ENCODE data around the gene TRPM8.

The TRPM8 gene

GRCh38 chr2:234005126-234005525 lies 88.0 kb downstream of the TRPM8 start:
- no peak overlapping the region for H3K4me3 ChIP-seq (ENCODE audit: low read depth in 1 of 2, low read length in 2 of 2)
- H3K27me3 ChIP-seq (ENCODE audit: low read depth, low read length), result no peaks in the 10 kb centered on the region
- no peaks in the 10 kb centered on the region for H3K36me3 ChIP-seq (ENCODE audit: control insufficient read depth in 1 of 2, insufficient read depth in 2 of 2, low read length in 2 of 2)
- H3K27ac ChIP-seq (ENCODE audit: low read length), result no peak overlapping the region
- no peaks in the 10 kb centered on the region for H3K9me3 ChIP-seq (ENCODE audit: control insufficient read depth in 1 of 2, low read length in 2 of 2)
- H3K4me1 ChIP-seq (ENCODE audit: control insufficient read depth in 1 of 2, insufficient read depth in 2 of 2, low read length in 2 of 2), result no peaks in the 10 kb centered on the region

DNA sequence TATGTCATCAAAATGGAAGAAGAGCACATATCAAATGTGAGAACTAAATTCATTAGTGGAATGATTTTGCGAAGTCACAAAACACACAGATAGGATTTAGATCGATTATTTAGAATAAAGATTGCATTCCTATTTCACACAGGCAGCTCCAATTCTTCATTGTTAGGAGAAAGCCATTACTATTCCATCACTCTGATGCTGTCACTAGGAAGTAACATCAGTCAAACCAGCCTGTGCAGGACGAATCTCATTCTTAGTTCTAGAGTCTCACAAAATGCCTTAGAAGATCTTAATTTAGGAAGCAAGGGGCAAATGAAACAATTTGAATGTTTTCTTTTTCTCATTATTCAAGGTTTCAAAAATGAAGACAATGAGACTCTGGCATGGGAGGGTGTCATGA lies 89.3 kb downstream of the TRPM8 start:
- no peaks in the 10 kb centered on the region for H3K36me3 ChIP-seq (ENCODE audit: control insufficient read depth in 1 of 2, insufficient read depth in 2 of 2, low read length in 2 of 2)
- no peaks in the 10 kb centered on the region for H3K4me1 ChIP-seq (ENCODE audit: control insufficient read depth in 1 of 2, insufficient read depth in 2 of 2, low read length in 2 of 2)
- no peaks in the 10 kb centered on the region for H3K27me3 ChIP-seq (ENCODE audit: low read depth, low read length)

DNA sequence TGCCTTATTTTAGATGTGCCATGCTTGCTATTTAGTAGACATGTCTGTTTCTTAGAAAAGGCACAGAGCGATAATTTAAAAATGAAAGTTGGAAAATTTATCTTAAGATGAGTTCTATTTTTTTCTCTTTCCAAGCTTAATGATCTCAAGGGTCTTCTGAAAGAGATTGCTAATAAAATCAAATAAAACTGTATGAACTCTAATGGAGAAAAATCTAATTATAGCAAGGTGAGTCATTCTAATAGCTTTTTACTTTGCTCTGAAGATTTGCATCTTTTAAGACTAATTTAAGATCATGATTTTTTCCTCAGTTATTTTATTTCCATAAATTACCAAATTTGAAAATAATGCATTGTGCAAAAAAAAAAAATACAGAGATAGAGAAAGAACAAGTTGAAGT lies 97.3 kb downstream of the TRPM8 start:
- Histone ChIP-seq H3K4me1 (ENCODE audit: control insufficient read depth in 1 of 2, insufficient read depth in 2 of 2, low read length in 2 of 2) (no peaks in the 10 kb centered on the region), H3K27ac (ENCODE audit: low read length) (no peak overlapping the region)

More for the DNA sequence above, 89.3 kb downstream of the TRPM8 start:
- H3K9me3 ChIP-seq (ENCODE audit: control insufficient read depth in 1 of 2, low read length in 2 of 2), result peaks cover 0 to 3% of the 10 kb centered on the region in 2 donors
- H3K4me3 ChIP-seq (ENCODE audit: low read depth in 1 of 2, low read length in 2 of 2), result no peak overlapping the region
- no peak overlapping the region for H3K27ac ChIP-seq (ENCODE audit: low read length)

DNA sequence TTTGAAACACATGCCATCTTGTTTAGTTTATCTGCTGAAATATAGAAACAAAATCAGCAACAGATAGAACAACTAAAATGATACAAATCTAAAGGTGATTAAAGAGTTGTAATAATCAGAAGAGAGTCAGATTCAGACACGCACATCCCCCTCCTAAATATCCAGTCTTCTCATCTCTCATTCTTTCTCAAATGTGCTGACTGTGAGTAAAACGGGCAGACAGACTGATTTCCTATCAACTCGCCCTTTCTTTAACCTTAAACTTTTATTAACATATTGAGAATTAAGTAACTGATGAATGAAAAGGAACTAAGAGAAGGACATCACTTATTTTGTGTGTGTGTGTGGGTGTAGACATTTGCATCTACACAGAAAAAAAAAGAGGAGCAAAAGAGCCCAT lies 98.7 kb downstream of the TRPM8 start:
- peaks cover 0 to 3% of the 10 kb centered on the region in 2 donors for H3K9me3 ChIP-seq (ENCODE audit: control insufficient read depth in 1 of 2, low read length in 2 of 2)
- no peaks in the 10 kb centered on the region for H3K36me3 ChIP-seq (ENCODE audit: control insufficient read depth in 1 of 2, insufficient read depth in 2 of 2, low read length in 2 of 2)
- H3K27me3 ChIP-seq (ENCODE audit: low read depth, low read length), result no peaks in the 10 kb centered on the region
- no peaks in the 10 kb centered on the region for H3K4me1 ChIP-seq (ENCODE audit: control insufficient read depth in 1 of 2, insufficient read depth in 2 of 2, low read length in 2 of 2)
- no peak overlapping the region for H3K4me3 ChIP-seq (ENCODE audit: low read depth in 1 of 2, low read length in 2 of 2)
- no peak overlapping the region for H3K27ac ChIP-seq (ENCODE audit: low read length)

More for the DNA sequence above, 97.3 kb downstream of the TRPM8 start:
- H3K36me3 ChIP-seq (ENCODE audit: control insufficient read depth in 1 of 2, insufficient read depth in 2 of 2, low read length in 2 of 2), result no peaks in the 10 kb centered on the region
- H3K4me3 ChIP-seq (ENCODE audit: low read depth in 1 of 2, low read length in 2 of 2), result no peak overlapping the region
- no peaks in the 10 kb centered on the region for H3K27me3 ChIP-seq (ENCODE audit: low read depth, low read length)
- H3K9me3 ChIP-seq (ENCODE audit: control insufficient read depth in 1 of 2, low read length in 2 of 2), result peaks cover 0 to 3% of the 10 kb centered on the region in 2 donors

DNA sequence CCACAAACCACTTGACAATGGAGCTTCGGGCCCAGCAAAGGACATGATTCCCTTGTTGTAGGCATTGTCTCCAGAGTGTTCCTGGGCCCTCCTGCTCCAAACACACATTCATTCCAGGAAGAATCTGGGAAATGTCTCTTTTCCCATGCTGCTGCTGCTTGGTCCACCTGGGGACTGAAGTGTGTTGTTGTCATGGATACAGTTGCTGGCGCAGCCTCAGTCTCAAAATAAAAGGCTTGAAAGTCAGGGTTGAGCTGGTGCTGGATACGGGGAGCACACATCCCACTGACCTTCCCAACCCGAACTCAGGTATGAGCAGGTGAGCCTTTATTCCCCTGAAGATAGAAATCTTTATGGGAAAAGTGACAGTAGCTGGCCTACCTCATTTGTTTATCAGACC lies 102.7 kb downstream of the TRPM8 start:
- Histone ChIP-seq H3K27me3 (ENCODE audit: low read depth, low read length) (no peaks in the 10 kb centered on the region), H3K4me1 (ENCODE audit: control insufficient read depth in 1 of 2, insufficient read depth in 2 of 2, low read length in 2 of 2) (no peaks in the 10 kb centered on the region), H3K27ac (ENCODE audit: low read length) (no peak overlapping the region), H3K36me3 (ENCODE audit: control insufficient read depth in 1 of 2, insufficient read depth in 2 of 2, low read length in 2 of 2) (no peaks in the 10 kb centered on the region), H3K9me3 (ENCODE audit: control insufficient read depth in 1 of 2, low read length in 2 of 2) (no peaks in the 10 kb centered on the region), H3K4me3 (ENCODE audit: low read depth in 1 of 2, low read length in 2 of 2) (no peak overlapping the region)

GRCh38 chr2:234020332-234020731 lies 103.2 kb downstream of the TRPM8 start:
- no peak overlapping the region for H3K4me3 ChIP-seq (ENCODE audit: low read depth in 1 of 2, low read length in 2 of 2)
- no peaks in the 10 kb centered on the region for H3K36me3 ChIP-seq (ENCODE audit: control insufficient read depth in 1 of 2, insufficient read depth in 2 of 2, low read length in 2 of 2)
- H3K27me3 ChIP-seq (ENCODE audit: low read depth, low read length), result no peaks in the 10 kb centered on the region

GRCh38 chr2:234022424-234022823 lies 105.3 kb downstream of the TRPM8 start:
- Histone ChIP-seq H3K27me3 (ENCODE audit: low read depth, low read length) (no peaks in the 10 kb centered on the region), H3K27ac (ENCODE audit: low read length) (no peak overlapping the region), H3K9me3 (ENCODE audit: control insufficient read depth in 1 of 2, low read length in 2 of 2) (no peaks in the 10 kb centered on the region), H3K4me1 (ENCODE audit: control insufficient read depth in 1 of 2, insufficient read depth in 2 of 2, low read length in 2 of 2) (peaks cover 0 to 6% of the 10 kb centered on the region in 2 donors), H3K4me3 (ENCODE audit: low read depth in 1 of 2, low read length in 2 of 2) (no peak overlapping the region), H3K36me3 (ENCODE audit: control insufficient read depth in 1 of 2, insufficient read depth in 2 of 2, low read length in 2 of 2) (no peaks in the 10 kb centered on the region)

More at GRCh38 chr2:234020332-234020731, 103.2 kb downstream of the TRPM8 start:
- H3K4me1 ChIP-seq (ENCODE audit: control insufficient read depth in 1 of 2, insufficient read depth in 2 of 2, low read length in 2 of 2), result no peaks in the 10 kb centered on the region
- no peaks in the 10 kb centered on the region for H3K9me3 ChIP-seq (ENCODE audit: control insufficient read depth in 1 of 2, low read length in 2 of 2)
- H3K27ac ChIP-seq (ENCODE audit: low read length), result no peak overlapping the region

DNA sequence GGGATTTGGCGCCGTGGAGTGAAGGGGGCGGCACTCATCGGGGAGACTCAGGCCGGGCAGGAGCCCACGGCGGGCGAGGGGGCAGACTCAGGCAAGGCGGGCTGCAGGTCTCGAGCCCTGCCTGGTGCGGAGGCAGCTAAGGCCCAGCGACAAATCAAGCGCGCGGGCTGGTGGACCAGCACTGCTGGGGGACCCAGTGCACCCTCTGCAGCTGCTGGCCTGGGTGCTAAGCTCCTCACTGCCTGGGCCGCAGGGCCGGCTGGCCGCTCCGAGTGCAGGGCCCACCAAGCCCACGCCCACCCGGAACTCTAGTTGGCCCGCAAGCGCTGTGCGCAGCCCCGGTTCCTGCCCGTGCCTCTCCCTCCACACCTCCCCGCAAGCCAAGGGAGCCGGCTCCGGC lies 107.1 kb downstream of the TRPM8 start:
- Histone ChIP-seq H3K4me3 (ENCODE audit: low read depth in 1 of 2, low read length in 2 of 2) (no peak overlapping the region), H3K36me3 (ENCODE audit: control insufficient read depth in 1 of 2, insufficient read depth in 2 of 2, low read length in 2 of 2) (no peaks in the 10 kb centered on the region), H3K4me1 (ENCODE audit: control insufficient read depth in 1 of 2, insufficient read depth in 2 of 2, low read length in 2 of 2) (peaks cover 0 to 6% of the 10 kb centered on the region in 2 donors), H3K27ac (ENCODE audit: low read length) (no peak overlapping the region), H3K9me3 (ENCODE audit: control insufficient read depth in 1 of 2, low read length in 2 of 2) (no peaks in the 10 kb centered on the region), H3K27me3 (ENCODE audit: low read depth, low read length) (no peaks in the 10 kb centered on the region)

DNA sequence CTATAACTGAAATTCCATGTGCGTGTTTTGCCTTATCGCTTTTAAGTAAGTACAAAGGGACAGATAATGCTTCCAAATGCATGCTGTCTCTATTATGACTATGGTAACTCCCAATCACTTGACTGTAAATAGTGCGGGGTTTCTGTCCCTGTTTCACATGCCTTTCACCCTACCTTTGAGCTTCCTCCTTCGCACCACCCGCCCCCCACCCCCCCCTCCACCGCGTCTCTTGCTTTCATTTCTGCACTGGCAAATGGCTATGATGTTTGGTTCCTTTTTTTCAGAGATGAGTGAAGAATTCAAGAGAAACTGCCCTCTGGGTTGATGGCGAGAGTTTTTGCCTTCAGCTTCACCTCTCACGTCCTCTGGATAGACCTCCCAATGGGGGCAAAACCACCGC lies 108.3 kb downstream of the TRPM8 start:
- Histone ChIP-seq H3K36me3 (ENCODE audit: control insufficient read depth in 1 of 2, insufficient read depth in 2 of 2, low read length in 2 of 2) (no peaks in the 10 kb centered on the region), H3K4me3 (ENCODE audit: low read depth in 1 of 2, low read length in 2 of 2) (peak overlapping the region; percentile 53 to 54), H3K4me1 (ENCODE audit: control insufficient read depth in 1 of 2, insufficient read depth in 2 of 2, low read length in 2 of 2) (peaks cover 0 to 6% of the 10 kb centered on the region in 2 donors), H3K9me3 (ENCODE audit: control insufficient read depth in 1 of 2, low read length in 2 of 2) (no peaks in the 10 kb centered on the region), H3K27ac (ENCODE audit: low read length) (no peak overlapping the region), H3K27me3 (ENCODE audit: low read depth, low read length) (no peaks in the 10 kb centered on the region)

GRCh38 chr2:234025891-234026401 lies 108.8 kb downstream of the TRPM8 start:
- peaks cover 0 to 6% of the 10 kb centered on the region in 2 donors for H3K4me1 ChIP-seq (ENCODE audit: control insufficient read depth in 1 of 2, insufficient read depth in 2 of 2, low read length in 2 of 2)
- H3K36me3 ChIP-seq (ENCODE audit: control insufficient read depth in 1 of 2, insufficient read depth in 2 of 2, low read length in 2 of 2), result no peaks in the 10 kb centered on the region
- no peaks in the 10 kb centered on the region for H3K27me3 ChIP-seq (ENCODE audit: low read depth, low read length)
- no peaks in the 10 kb centered on the region for H3K9me3 ChIP-seq (ENCODE audit: control insufficient read depth in 1 of 2, low read length in 2 of 2)
- peak overlapping the region; percentile 53 to 54 for H3K4me3 ChIP-seq (ENCODE audit: low read depth in 1 of 2, low read length in 2 of 2)
- no peak overlapping the region for H3K27ac ChIP-seq (ENCODE audit: low read length)

GRCh38 chr2:234026693-234027254 lies 109.6 kb downstream of the TRPM8 start:
- no peaks in the 10 kb centered on the region for H3K9me3 ChIP-seq (ENCODE audit: control insufficient read depth in 1 of 2, low read length in 2 of 2)

DNA sequence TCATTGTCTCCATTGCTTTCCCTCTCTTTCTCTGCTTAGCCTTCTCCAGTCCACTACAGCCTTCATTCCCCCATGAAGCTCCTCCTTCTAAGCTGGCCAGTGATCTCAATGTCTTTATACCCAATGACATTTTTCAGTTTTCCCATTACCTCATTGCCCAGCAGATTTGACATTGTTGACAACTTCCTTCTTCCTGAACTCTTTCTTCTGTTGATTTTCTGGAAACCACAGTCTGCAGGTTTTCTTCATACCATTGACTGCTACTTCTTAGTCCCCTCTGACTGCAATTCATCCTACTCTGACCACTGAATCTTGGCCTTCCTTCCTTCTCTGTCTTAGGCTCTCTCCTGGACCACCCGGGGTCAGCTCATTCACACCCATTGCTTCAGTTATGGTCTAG lies 110.5 kb downstream of the TRPM8 start:
- peaks cover 0 to 6% of the 10 kb centered on the region in 2 donors for H3K4me1 ChIP-seq (ENCODE audit: control insufficient read depth in 1 of 2, insufficient read depth in 2 of 2, low read length in 2 of 2)
- H3K27me3 ChIP-seq (ENCODE audit: low read depth, low read length), result no peaks in the 10 kb centered on the region
- no peaks in the 10 kb centered on the region for H3K9me3 ChIP-seq (ENCODE audit: control insufficient read depth in 1 of 2, low read length in 2 of 2)
- no peak overlapping the region for H3K4me3 ChIP-seq (ENCODE audit: low read depth in 1 of 2, low read length in 2 of 2)
- no peaks in the 10 kb centered on the region for H3K36me3 ChIP-seq (ENCODE audit: control insufficient read depth in 1 of 2, insufficient read depth in 2 of 2, low read length in 2 of 2)
- no peak overlapping the region for H3K27ac ChIP-seq (ENCODE audit: low read length)

More at GRCh38 chr2:234026693-234027254, 109.6 kb downstream of the TRPM8 start:
- Histone ChIP-seq H3K4me3 (ENCODE audit: low read depth in 1 of 2, low read length in 2 of 2) (no peak overlapping the region), H3K4me1 (ENCODE audit: control insufficient read depth in 1 of 2, insufficient read depth in 2 of 2, low read length in 2 of 2) (peaks cover 0 to 6% of the 10 kb centered on the region in 2 donors), H3K36me3 (ENCODE audit: control insufficient read depth in 1 of 2, insufficient read depth in 2 of 2, low read length in 2 of 2) (no peaks in the 10 kb centered on the region), H3K27me3 (ENCODE audit: low read depth, low read length) (no peaks in the 10 kb centered on the region), H3K27ac (ENCODE audit: low read length) (no peak overlapping the region)
